GM19099 (cell line): ENCODE measurements around the gene JOSD2.

Experiments
- POLR2A ChIP-seq: IDR thresholded peaks from 3 replicates; pipeline ENCODE4 v1.6.1; 2011; ENCODE audit warnings: low read depth; ENCODE audit not compliant: insufficient read length; ENCODE audit errors: extremely low read depth

The JOSD2 gene

GRCh38 chr19:50549927-50550593, 39.1 kb upstream of the JOSD2 start:
- TF ChIP-seq POLR2A = no peak

GRCh38 chr19:50549059-50549926, 38.3 kb upstream of the JOSD2 start:
- TF ChIP-seq POLR2A = no peak

- no peak for TF ChIP-seq POLR2A
These were observed 37.4 kb upstream of the JOSD2 start for GRCh38 chr19:50548191-50549058.

- no peak for TF ChIP-seq POLR2A
These were observed 36.6 kb upstream of the JOSD2 start for GRCh38 chr19:50547385-50548190.

GRCh38 chr19:50546527-50547221, 35.7 kb upstream of the JOSD2 start:
- no peak for TF ChIP-seq POLR2A

GRCh38 chr19:50542943-50543342, 32.0 kb upstream of the JOSD2 start:
- TF ChIP-seq POLR2A = no peak

GRCh38 chr19:50537769-50538230, 26.8 kb upstream of the JOSD2 start:
- TF ChIP-seq POLR2A = no peak

GRCh38 chr19:50537306-50537685, 26.3 kb upstream of the JOSD2 start:
- TF ChIP-seq POLR2A = no peak

- TF ChIP-seq POLR2A = no peak
These were observed 25.8 kb upstream of the JOSD2 start for GRCh38 chr19:50536662-50537305.

GRCh38 chr19:50535672-50536187, 24.7 kb upstream of the JOSD2 start:
- no peak for TF ChIP-seq POLR2A

- no peak for TF ChIP-seq POLR2A
These were observed 23.5 kb upstream of the JOSD2 start for GRCh38 chr19:50534478-50534877.

GRCh38 chr19:50532952-50533351, 22.0 kb upstream of the JOSD2 start:
- no peak for TF ChIP-seq POLR2A

- TF ChIP-seq POLR2A = no peak
These were observed 20.2 kb upstream of the JOSD2 start for GRCh38 chr19:50531171-50531612.

GRCh38 chr19:50522881-50523280, 11.9 kb upstream of the JOSD2 start:
- TF ChIP-seq POLR2A = no peak
